PC-9 (cell line): ENCODE measurements around the gene SLC49A4. TPM values are rescaled to one million over a fixed set of nuclear protein-coding genes. Genes with fewer than 3 reads are reported as not detected.

ENCODE experiments used
- BruUV-seq: library from RNA; stranded (reverse); fragments of 400-500 nt; replicated peaks from 2 replicates; lab custom pipeline; 2021; lab: Mats Ljungman, UMichigan
- CTCF ChIA-PET: fragments of 300-600 bp; sonication (Branson Sonifier 250); formaldehyde crosslinking; loops from one replicate; lab custom pipeline; 2022; ENCODE audit warnings: antibody characterized with exemption; lab: Charles Lee
- POLR2A ChIA-PET: fragments of 300-600 bp; sonication (Branson Sonifier 250); formaldehyde crosslinking; loops from one replicate; lab custom pipeline; 2022; ENCODE audit warnings: antibody characterized with exemption; ENCODE audit not compliant: unreplicated experiment; lab: Charles Lee
- DNase-seq, 2 experiments: peaks; one replicate each; pipeline versions ENCODE4 v3.0.0 to v3.0.0-alpha.2; 2015 to 2022; ENCODE audit warnings: mixed read lengths in 1 of 2
- H2AFZ ChIP-seq: fragments of 200-600 bp; sonication (generic); 2 replicates; pipeline ENCODE4 v1.8.1; 2017; ENCODE audit warnings: antibody characterized with exemption
- H3F3A ChIP-seq: fragments of 200-600 bp; sonication (generic); 2 replicates; pipeline ENCODE4 v1.8.1; 2017; ENCODE audit warnings: antibody characterized with exemption, mild to moderate bottlenecking, low read depth; ENCODE audit not compliant: insufficient read depth
- H3K27ac ChIP-seq: fragments of 200-600 bp; sonication (generic); 2 replicates; pipeline ENCODE4 v1.6.1; 2016; ENCODE audit warnings: mixed run types
- H3K27me3 ChIP-seq: fragments of 200-600 bp; sonication (generic); 2 replicates; pipeline ENCODE4 v1.6.1; 2016; ENCODE audit warnings: low read depth, mixed run types; ENCODE audit not compliant: insufficient read depth
- H3K36me3 ChIP-seq: fragments of 200-600 bp; sonication (generic); 2 replicates; pipeline ENCODE4 v1.6.1; 2016; ENCODE audit warnings: low read depth, mixed run types
- H3K4me1 ChIP-seq: fragments of 200-600 bp; sonication (generic); replicated peaks from 2 replicates; pipeline ENCODE4 v1.6.1; 2016; ENCODE audit warnings: mixed run types; ENCODE audit not compliant: insufficient read depth
- H3K4me2 ChIP-seq: fragments of 200-600 bp; sonication (generic); 2 replicates; pipeline ENCODE4 v1.6.1; 2017; ENCODE audit warnings: mixed run types
- H3K4me3 ChIP-seq: fragments of 200-600 bp; sonication (generic); 2 replicates; pipeline ENCODE4 v1.6.1; 2016; ENCODE audit warnings: mixed run types
- H3K79me2 ChIP-seq: fragments of 200-600 bp; sonication (generic); 2 replicates; pipeline ENCODE4 v1.6.1; 2017; ENCODE audit warnings: low read depth, mixed run types
- H3K9me2 ChIP-seq: fragments of 200-600 bp; sonication (generic); 2 replicates; pipeline ENCODE4 v1.8.1; 2017; ENCODE audit warnings: mild to moderate bottlenecking; ENCODE audit not compliant: insufficient read depth
- H3K9me3 ChIP-seq: fragments of 200-600 bp; sonication (generic); 2 replicates; pipeline ENCODE4 v1.8.1; 2016; ENCODE audit warnings: low read depth; ENCODE audit not compliant: insufficient read depth
- H4K20me1 ChIP-seq: fragments of 200-600 bp; sonication (generic); 2 replicates; pipeline ENCODE4 v1.8.1; 2017; ENCODE audit not compliant: insufficient read depth
- CTCF ChIP-seq: fragments of 200-600 bp; sonication (generic); conservative IDR thresholded peaks from 2 replicates; pipeline ENCODE4 v1.6.1; 2017; ENCODE audit warnings: mixed run types, antibody characterized with exemption, mild to moderate bottlenecking, moderate library complexity
- EZH2 ChIP-seq: fragments of 200-600 bp; sonication (generic); IDR thresholded peaks from 2 replicates; pipeline ENCODE4 v1.8.0; 2017; ENCODE audit warnings: antibody characterized with exemption, low read depth
- intact Hi-C: fragments of 100-400 bp; cut with micrococcal nuclease; formaldehyde crosslinking; loops from one replicate; pipeline ENCODE4 v1.10.0; 2022; ENCODE audit not compliant: unreplicated experiment
- total RNA-seq: library from RNA; stranded (reverse); gene quantifications from 2 replicates; pipeline ENCODE4 v1.2.3, GENCODE V29; 2021

SLC49A4 gene
- total RNA-seq, 1 experiment from 2014 or later, result 24.0 TPM

GRCh38 chr3:122917412-122917811 is 122.5 kb downstream of the SLC49A4 start:
- H3K79me2 ChIP-seq, result no peaks in the 10 kb centered on the region
- H3K4me1 ChIP-seq, result no peaks in the 10 kb centered on the region
- H3K27me3 ChIP-seq, result peaks cover 2% of the 10 kb centered on the region; the same call in 1 of the 2 replicates
- TF ChIP-seq EZH2 (no peak), CTCF (no peak)
- H3K4me2 ChIP-seq, result no peak overlapping the region
- DNase-seq, result no peak
- no peaks in the 10 kb centered on the region for H3K36me3 ChIP-seq
- intact Hi-C loops, result no loop called here
- no peaks in the 10 kb centered on the region for H3K9me3 ChIP-seq
- H3K9me2 ChIP-seq, result no peaks in the 10 kb centered on the region
- H4K20me1 ChIP-seq, result no peaks in the 10 kb centered on the region
- no peaks in the 10 kb centered on the region for H3F3A ChIP-seq
- no TSS peak for BruUV-seq
- ChIA-PET POLR2A (no interaction called here), CTCF (interaction anchor here (0.6 kb wide), 1 partner anchor 531 kb away, joined by 5 read pairs; no protein-coding TSS in a partner anchor)
- no peak overlapping the region for H3K27ac ChIP-seq
- H3K4me3 ChIP-seq, result no peak overlapping the region
- H2AFZ ChIP-seq, result no peak overlapping the region

DNA sequence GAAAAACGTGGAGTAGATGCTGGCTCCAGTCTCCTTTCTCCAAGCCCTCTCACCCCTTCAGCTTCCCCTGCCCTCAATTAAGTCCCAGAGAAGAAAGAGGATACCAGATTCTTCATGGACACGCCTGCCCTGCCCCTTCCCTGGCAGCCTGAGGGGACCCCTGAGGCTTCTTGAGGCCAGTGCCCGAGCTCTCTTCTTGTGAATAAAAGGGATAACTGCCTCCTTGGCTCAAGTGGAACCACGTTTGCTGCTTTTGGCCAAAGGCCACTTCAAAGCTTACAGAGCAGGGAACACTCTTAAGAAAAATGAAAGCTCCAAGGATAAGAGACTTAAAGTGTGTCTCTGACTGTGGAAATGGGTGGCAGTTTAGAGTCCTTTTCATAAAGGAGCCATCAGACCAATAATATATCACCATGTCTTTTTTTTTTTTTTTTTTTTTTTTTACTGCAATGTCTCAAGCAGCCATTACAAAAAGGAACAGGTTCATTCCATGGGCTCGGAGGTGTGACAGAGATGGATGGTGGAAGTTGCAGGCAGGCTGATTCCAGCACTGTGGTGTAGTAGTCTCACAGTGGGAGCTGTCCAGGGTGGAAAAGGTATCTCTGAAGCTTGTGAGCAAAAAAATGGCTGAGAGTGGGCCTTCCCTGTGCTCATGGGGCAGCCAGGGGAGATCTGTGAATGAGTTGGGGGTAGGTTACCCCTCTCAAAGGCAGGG is 123.9 kb downstream of the SLC49A4 start:
- Histone ChIP-seq H3K9me2 (no peaks in the 10 kb centered on the region), H3K27ac (no peak overlapping the region), H4K20me1 (no peaks in the 10 kb centered on the region), H2AFZ (no peak overlapping the region), H3F3A (no peaks in the 10 kb centered on the region), H3K79me2 (no peaks in the 10 kb centered on the region), H3K4me2 (no peak overlapping the region), H3K4me1 (no peaks in the 10 kb centered on the region; the same call in 1 of the 2 replicates), H3K9me3 (no peaks in the 10 kb centered on the region), H3K36me3 (no peaks in the 10 kb centered on the region), H3K4me3 (no peak overlapping the region), H3K27me3 (peaks cover 6% of the 10 kb centered on the region; the same call in 1 of the 2 replicates)
- no TSS peak for BruUV-seq
- ChIA-PET POLR2A (no interaction called here), CTCF (interaction anchor here (0.7 kb wide), 1 partner anchor 535 kb away, joined by 10 read pairs; the partner anchor contains the start of gene FAM162A)
- TF ChIP-seq EZH2 (no peak), CTCF (no peak)
- no peak for DNase-seq
- intact Hi-C loops, result no loop called here

DNA sequence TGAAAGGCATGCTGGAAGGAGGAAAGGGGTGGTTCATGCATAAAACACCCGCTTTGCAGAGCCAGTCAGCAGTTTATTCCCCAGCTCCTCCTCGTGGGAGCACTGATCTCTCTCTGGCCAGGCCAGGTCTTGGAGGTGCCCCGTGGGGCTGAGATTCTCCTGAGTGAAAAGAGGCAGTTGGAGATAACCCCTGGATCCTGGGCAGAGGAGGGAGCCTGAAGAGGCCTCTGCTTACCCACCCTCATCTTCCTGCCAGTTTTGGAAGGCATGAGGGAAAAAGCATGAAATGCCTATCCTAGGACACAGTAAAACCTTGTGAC is 124.4 kb downstream of the SLC49A4 start:
- Histone ChIP-seq H4K20me1 (no peaks in the 10 kb centered on the region), H3K4me1 (no peaks in the 10 kb centered on the region; the same call in 1 of the 2 replicates), H3K36me3 (no peaks in the 10 kb centered on the region), H3K4me2 (no peak overlapping the region), H3K27ac (no peak overlapping the region), H3F3A (no peaks in the 10 kb centered on the region), H3K4me3 (no peak overlapping the region), H2AFZ (no peak overlapping the region), H3K9me2 (no peaks in the 10 kb centered on the region), H3K27me3 (peaks cover 6% of the 10 kb centered on the region; the same call in 1 of the 2 replicates), H3K9me3 (no peaks in the 10 kb centered on the region), H3K79me2 (no peaks in the 10 kb centered on the region)
- DNase-seq, result no peak
- intact Hi-C loops, result no loop called here
- BruUV-seq, result no TSS peak
- ChIA-PET CTCF (interaction anchor here (0.7 kb wide), 1 partner anchor 535 kb away, joined by 10 read pairs; the partner anchor contains the start of gene FAM162A), POLR2A (no interaction called here)
- TF ChIP-seq EZH2 (no peak), CTCF (no peak)
